Activated CD4-positive, alpha-beta T cell treated with anti-CD3 and anti-CD28 coated beads for 4 hours (primary cell): ENCODE measurements around the gene PPIP5K2.
"Not testable (repeated sequence)": the region's sequence is repeated elsewhere in the genome, so short reads cannot be mapped to it uniquely, and the experiment has no call there.

Source experiments
- DNase-seq, 2 donors: peaks; one replicate each; pipeline ENCODE4 v3.0.0-alpha.2; 2020

Gene PPIP5K2

DNA sequence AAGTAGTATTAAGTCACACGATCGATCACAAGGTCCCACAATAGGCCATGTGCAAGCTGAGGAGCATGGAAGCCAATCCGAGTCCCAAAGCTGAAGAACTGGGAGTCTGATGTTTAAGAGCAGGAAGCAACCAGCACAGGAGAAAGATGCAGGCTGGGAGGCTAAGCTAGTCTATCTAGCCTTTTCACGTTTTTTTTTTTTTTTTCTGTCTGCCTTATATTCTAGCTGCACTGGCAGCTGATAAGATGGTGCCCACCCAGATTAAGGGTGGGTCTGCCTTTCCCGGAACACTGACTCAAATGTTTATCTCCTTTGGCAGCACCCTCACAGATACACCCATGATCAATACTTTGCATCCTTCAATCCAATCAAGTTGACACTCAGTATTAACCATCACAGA, 6.5 kb downstream of the PPIP5K2 start:
- DNase-seq: no peak

DNA sequence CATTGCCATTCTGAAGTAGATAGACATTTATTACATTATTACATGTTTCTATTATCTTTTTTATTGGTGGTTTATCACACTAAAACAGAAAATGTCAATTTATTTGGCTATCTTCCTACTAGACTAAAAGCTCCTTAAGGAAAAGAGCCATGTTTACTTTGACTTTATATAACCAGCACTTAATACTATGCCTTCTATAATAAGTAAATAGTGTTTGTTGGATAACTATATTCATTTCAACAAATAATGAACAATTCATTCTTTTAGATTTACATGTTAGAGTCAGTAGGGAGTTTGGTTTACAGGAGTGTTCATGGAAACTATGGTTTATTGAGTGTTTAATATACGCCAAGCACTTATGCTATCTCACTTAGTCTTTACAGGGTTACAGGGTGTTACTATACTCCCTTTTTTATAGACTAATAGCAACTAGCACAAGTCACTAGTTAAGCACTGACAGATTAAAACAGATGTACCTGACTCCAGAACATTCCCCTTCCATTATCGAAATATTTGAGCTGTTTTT, 7.3 kb downstream of the PPIP5K2 start:
- DNase-seq: no peak

- no peak for DNase-seq
Measured at GRCh38 chr5:103128202-103128601, 8.1 kb downstream of the PPIP5K2 start.

- DNase-seq: no peak
Measured at GRCh38 chr5:103132684-103133083, 12.6 kb downstream of the PPIP5K2 start.

DNA sequence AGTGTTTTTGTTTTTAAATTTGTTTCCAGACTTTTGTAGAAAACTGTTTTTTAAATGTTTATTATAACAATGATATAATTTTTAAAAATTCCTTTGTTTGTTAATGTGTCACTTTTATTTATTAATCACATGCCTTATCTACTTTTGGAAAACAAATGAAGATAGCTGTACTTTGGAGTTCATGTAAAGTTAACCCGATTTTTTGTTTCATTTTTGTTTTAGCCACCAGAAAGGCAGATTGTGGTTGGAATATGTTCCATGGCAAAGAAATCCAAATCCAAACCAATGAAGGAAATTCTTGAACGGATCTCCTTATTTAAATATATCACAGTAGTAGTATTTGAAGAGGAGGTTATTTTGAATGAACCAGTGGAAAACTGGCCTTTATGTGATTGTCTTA, 13.1 kb downstream of the PPIP5K2 start:
- no peak for DNase-seq

DNA sequence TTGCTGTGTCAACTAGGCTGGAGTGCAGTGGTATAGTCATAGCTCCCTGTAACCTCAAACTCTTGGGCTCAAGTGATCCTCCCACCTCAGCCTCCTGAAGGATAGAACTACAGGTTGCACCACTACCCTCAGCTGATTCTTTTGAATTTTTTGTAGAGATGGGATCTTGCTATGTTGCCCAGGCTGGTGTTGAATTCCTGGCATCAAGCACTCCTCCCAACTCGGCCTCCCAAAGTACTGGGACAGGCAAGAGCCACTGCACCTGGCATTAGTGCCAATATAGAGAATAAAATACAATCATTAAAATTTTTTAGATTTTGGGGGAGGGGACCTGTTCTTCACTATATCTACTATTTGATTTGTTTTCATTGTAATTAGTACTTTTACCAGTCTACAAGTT, 15.4 kb downstream of the PPIP5K2 start:
- DNase-seq: no peak

DNA sequence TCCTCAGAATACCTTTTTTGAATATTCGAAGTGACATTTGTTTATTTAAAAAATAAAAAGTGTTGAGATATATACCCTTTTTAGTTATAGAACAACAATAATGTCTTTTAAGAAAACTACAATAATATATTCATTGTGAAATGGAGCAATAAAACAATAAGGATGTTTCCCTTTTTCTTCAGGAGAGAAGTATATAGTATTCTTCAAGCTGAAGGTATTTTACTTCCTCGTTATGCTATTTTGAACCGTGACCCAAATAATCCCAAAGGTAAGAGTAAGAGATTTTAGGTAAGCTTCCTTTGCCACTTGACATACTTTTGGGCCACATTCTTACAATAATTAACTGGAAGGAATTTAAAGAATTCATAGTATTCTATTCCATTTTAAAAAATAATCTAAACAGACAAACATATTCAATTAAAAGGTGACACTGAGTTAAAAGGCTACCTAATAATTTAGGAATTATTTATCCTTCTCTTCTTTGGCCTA, 18.1 kb downstream of the PPIP5K2 start:
- no peak for DNase-seq

DNA sequence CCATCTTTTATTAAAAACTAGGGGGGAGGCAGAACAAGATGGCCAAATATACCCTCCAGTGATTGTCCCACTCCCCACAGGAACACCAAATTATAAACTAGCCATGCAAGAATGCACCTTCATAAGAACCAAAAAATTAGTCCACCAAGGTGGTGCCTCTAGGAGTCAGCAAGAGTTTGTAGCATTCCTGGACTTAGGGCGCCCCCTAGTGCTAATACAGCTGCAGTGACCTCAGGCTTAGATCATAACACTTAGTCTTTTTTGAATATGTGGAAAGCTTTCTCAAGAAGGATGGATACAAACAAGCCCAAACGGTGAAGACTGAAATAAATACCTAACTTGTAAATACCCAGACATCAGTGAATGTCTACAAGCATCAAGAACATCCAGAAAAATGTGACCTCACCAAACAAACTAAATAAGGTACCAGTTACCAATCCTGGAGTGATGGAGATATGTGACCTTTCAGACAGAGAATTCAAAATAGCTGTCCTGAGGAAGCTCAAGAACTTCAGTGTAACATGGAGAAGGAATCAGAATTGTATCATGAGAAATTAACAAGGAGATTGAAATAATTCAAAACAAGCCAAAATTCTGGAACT, 19.3 kb downstream of the PPIP5K2 start:
- peak; percentile 77 to 87 for DNase-seq

DNA sequence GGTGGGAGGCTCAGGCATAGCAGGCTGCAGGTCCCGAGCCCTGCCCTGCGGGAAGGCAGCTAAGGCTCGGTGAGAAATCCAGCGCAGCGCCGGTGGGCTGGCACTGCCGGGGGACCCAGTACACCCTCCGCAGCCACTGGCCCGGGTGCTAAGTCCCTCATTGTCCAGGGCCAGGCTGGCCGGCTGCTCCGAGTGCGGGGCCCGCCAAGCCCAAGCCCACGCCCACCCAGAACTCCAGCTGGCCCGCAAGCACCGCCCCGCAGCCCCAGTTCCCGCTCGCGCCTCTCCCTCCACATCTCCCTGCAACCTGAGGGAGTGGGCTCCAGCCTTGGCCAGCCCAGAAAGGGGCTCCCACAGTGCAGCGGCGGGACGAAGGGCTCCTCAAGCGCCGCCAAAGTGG, 22.0 kb downstream of the PPIP5K2 start:
- not testable (repeated sequence) for DNase-seq

GRCh38 chr5:103145196-103145595, 25.1 kb downstream of the PPIP5K2 start:
- no peak for DNase-seq

GRCh38 chr5:103148213-103148612, 28.1 kb downstream of the PPIP5K2 start:
- no peak for DNase-seq

DNA sequence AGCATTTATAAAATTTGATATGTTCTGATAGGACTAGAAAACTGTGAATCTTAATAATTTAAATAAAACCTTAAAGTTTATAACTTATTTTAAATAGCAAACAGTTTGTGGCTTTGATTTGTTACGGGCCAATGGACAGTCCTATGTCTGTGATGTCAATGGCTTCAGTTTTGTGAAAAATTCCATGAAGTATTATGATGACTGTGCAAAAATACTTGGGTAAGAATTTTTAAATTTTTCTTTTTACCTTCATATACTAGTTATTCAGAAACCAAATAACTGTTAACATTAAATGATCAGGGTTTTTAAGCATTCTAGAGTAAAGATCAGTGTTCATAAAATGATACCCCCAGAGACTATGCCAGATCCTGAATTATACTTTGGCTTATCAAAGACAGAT, 31.1 kb downstream of the PPIP5K2 start:
- no peak for DNase-seq

GRCh38 chr5:103166706-103167105, 46.6 kb downstream of the PPIP5K2 start:
- no peak for DNase-seq

DNA sequence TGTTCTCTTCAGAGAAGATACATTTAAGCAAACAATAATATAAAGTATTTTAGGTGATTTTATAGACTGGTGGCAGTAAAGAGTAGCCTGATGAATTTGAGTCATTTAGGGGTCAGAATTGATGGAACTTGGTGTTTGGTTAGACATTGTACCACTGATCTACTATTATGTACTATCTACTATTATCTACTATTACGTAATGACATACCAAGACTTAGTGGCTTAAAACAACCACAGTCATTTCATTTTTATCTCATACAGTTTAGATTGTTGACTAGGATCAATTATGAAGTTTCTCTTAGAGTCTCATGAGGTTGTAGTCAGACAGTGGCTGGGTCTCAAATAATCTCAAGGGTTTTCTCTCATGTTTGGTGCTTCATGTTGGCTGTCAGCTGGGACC, 54.0 kb downstream of the PPIP5K2 start:
- DNase-seq: no peak

DNA sequence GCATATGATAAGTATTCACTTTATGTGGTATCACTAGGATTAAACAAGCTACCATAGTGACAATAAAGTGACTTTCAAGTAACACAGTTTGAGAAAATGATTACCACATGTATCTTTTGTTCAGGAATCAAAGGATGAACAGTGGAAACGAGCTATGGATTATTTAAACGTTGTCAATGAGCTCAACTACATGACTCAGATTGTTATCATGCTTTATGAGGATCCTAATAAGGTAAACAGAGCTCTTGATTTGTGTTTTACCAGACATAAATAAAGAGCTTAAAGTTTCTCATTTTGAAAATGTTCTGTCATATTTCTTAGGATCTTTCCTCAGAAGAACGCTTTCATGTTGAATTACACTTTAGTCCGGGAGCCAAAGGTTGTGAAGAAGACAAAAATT, 57.4 kb downstream of the PPIP5K2 start:
- DNase-seq: no peak

DNA sequence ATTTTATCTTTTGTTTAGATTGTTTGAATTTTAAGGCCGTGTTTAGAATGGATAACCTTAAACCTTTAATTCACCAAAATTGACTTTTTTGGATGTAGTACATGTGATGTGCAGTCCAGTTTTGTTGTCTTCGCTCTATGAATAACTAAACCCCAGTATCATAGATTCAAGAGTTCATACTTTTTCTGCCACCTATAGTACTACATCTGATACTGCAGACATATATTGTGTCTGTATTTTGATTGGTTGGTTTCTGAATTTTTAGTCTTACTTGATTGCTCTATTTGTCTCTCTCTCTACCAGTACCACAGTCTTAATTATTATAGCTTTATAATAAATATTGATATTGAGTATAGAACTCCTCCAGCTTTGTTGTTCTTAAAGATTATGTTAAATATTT, 58.1 kb downstream of the PPIP5K2 start:
- no peak for DNase-seq

- DNase-seq: no peak
Measured at GRCh38 chr5:103186152-103186551, 66.1 kb downstream of the PPIP5K2 start.

DNA sequence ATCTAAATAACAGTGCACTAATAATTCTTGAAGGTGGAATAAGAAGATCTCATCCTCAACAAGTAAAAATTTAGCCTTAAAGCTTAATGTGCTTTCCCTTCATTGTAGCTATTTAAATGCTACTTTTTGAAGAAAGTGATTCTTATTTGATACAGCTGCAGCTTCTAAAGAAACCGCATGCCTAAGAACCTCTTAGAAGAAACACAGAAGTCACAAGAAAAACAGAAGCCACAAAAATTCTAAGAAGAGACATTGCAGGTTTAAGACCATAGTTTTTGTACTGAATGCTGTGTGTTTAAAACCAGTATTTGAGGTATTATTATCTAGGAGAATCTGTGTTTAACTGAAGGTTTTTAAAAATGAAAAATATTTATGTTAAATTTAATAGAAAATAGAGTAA, 68.3 kb downstream of the PPIP5K2 start:
- DNase-seq: no peak

GRCh38 chr5:103203226-103203625, 83.1 kb downstream of the PPIP5K2 start:
- DNase-seq: no peak

- not testable (repeated sequence) for DNase-seq
Measured at GRCh38 chr5:103204990-103205389, 84.9 kb downstream of the PPIP5K2 start.

GRCh38 chr5:103205991-103206700, 86.0 kb downstream of the PPIP5K2 start:
- DNase-seq: no peak

- no peak for DNase-seq
Measured at GRCh38 chr5:103207011-103207410, 86.9 kb downstream of the PPIP5K2 start.

GRCh38 chr5:103207653-103208052, 87.6 kb downstream of the PPIP5K2 start:
- no peak for DNase-seq

- DNase-seq: no peak
Measured at GRCh38 chr5:103208460-103208859, 88.4 kb downstream of the PPIP5K2 start.

DNA sequence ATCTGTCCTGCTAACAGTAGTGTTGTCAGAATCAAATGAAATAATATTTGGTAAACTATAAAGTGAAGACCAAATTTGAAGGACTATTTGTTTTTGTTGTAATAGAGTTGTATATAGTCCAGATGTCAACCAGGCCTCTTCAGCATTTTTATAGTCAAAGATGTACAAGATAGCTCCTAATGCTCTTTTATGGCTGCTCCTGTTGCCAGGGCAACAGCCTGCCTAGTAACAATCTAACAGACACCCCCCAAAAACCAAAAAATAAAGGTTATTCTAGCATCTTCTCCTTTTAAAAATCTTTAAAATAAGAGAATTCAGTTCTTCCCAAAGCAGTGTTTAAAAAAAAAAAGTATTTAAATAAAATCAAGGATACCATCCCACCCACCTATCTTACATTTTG, 89.0 kb downstream of the PPIP5K2 start:
- DNase-seq: no peak
